Fibroblast of mammary gland (primary cell): ENCODE measurements around the gene PTPRN2.
A peak's percentile ranks its signal among the peaks of the same experiment; 100 is the strongest.
"Not testable (repeated sequence)": the region's sequence is repeated elsewhere in the genome, so short reads cannot be mapped to it uniquely, and the experiment has no call there.

Experiments
- DNase-seq: peaks from one replicate; pipeline ENCODE4 v3.0.0-alpha.2; 2010; ENCODE audit warnings: low read depth
- H3K4me3 ChIP-seq: 2 replicates; pipeline ENCODE4 v1.5.1; 2011; ENCODE audit warnings: low read depth, mild to moderate bottlenecking, low read length, moderate library complexity; ENCODE audit not compliant: control insufficient read depth
- TF ChIP-seq, protein P1 (sequence below): conservative IDR thresholded peaks from 2 replicates; pipeline ENCODE4 v1.5.1; 2011; ENCODE audit warnings: low read depth, low read length, inconsistent platforms; ENCODE audit not compliant: control insufficient read depth, insufficient read depth

Gene PTPRN2

DNA sequence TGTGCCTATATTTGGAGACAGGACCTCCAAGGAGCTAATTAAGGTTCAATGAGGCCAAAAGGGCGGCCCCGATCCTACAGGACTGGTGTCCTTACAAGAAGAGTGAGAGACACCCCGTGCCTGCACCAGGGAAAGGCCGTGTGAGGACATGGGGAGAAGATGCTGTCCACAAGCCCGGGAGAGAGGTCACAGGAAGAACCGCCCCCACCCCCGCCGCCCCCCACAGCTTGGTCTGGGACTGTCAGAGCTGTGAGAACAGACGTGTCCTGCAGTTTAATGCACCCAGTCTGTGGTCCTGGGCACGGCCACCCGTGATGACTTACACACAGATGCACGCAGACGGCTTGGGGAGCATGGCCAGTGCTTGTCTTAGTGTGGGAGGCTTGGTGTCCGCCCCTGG, 851.3 kb downstream of the PTPRN2 start:
- no peak overlapping the region for H3K4me3 ChIP-seq
- TF ChIP-seq, protein P1, sequence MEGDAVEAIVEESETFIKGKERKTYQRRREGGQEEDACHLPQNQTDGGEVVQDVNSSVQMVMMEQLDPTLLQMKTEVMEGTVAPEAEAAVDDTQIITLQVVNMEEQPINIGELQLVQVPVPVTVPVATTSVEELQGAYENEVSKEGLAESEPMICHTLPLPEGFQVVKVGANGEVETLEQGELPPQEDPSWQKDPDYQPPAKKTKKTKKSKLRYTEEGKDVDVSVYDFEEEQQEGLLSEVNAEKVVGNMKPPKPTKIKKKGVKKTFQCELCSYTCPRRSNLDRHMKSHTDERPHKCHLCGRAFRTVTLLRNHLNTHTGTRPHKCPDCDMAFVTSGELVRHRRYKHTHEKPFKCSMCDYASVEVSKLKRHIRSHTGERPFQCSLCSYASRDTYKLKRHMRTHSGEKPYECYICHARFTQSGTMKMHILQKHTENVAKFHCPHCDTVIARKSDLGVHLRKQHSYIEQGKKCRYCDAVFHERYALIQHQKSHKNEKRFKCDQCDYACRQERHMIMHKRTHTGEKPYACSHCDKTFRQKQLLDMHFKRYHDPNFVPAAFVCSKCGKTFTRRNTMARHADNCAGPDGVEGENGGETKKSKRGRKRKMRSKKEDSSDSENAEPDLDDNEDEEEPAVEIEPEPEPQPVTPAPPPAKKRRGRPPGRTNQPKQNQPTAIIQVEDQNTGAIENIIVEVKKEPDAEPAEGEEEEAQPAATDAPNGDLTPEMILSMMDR: no peak
- DNase-seq: no peak

GRCh38 chr7:157735826-157736225, 851.8 kb downstream of the PTPRN2 start:
- TF ChIP-seq, protein P1: no peak
- no peak for DNase-seq
- H3K4me3 ChIP-seq: no peak overlapping the region

DNA sequence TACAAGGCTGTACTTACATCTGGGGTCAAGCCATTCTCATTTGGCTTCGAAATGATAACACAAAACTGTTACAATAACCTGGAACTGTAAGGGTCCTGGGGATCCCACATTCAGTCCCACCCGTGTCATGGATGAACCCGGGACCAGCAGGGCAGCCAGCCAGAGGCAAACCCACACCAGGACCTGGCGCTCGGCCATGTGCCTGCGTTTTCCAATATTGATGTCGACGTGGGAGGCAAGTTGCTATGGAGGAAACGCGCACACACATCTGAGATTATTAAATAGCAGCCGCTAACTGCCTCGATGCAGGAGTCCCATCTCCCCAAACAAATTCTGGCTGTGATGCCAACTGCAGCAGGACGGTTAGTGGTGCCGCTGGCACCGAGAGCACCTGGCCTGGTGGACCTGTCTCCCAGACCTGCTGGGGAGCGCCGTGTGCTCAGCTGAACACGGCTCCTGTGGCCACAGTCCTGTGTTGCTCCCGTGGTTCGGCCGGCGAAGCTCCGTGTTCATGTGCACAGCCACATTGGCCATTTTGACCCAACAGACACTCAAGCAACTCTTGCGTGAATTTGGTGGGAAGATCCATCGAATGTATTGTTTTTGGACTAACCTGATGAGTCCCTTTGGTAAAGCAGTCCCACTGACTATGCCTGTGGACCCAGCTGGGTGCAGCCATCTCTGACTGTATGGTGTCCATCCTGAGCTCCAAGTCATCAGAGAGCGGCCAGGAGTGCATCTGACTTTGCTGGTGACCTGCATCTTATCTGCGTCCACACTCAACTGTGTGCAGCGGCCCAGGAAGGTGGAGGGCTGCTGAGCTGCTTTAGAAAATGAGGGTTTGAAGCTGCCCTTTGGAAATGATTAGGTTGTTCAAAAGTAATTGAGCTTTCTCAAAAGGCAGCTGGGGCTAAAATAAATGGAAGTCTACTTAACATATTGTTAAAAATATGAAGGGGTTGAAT, 852.7 kb downstream of the PTPRN2 start:
- TF ChIP-seq, protein P1: no peak
- peak; percentile 20 for DNase-seq
- H3K4me3 ChIP-seq: no peak overlapping the region

DNA sequence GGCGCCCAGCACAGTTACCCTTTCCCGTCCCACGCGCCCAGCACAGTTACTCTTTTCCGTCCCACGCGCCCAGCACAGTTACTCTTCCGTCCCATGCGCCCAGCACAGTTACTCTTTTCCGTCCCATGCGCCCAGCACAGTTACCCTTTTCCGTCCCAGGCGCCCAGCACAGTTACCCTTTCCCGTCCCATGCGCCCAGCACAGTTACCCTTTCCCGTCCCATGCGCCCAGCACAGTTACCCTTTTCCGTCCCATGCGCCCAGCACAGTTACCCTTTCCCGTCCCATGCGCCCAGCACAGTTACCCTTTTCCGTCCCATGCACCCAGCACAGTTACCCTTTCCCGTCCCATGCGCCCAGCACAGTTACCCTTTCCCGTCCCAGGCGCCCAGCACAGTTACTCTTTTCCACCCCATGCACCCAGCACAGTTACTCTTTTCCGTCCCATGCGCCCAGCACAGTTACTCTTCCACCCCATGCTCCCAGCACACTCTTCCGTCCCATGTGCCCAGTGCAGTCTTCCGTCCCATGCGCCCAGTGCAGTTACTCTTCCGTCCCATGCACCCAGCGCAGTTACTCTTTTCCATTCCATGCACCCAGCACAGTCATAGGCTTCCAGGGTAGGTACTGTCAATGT, 853.7 kb downstream of the PTPRN2 start:
- not testable (repeated sequence) for H3K4me3 ChIP-seq, DNase-seq

- no peak overlapping the region for H3K4me3 ChIP-seq
- TF ChIP-seq, protein P1: no peak
- DNase-seq: no peak
Observed at GRCh38 chr7:157731126-157731525, 856.5 kb downstream of the PTPRN2 start.

DNA sequence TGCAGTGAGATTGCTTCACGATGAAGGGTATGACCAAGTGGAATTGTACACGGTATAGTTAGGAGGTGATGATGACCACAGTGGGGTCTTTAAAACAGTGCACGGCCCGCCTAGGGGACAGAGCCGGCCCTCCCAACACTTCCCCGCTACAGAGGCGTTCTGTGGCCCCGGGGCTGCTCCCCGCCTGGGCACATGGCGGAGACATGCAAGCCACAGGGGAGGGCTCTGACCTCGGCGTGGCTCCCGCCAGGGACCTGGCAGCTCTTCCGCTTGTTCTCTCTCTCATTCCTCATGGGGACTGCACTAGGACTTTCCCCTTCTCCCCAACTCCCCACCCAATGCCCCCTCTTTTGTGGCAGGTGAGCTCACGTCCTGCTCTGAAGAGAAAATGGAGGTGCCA, 857.0 kb downstream of the PTPRN2 start:
- no peak overlapping the region for H3K4me3 ChIP-seq
- no peak for DNase-seq
- TF ChIP-seq, protein P1: no peak

GRCh38 chr7:157729566-157729965, 858.1 kb downstream of the PTPRN2 start:
- TF ChIP-seq, protein P1: no peak
- no peak for DNase-seq
- no peak overlapping the region for H3K4me3 ChIP-seq
